NT2/D1 (cell line): Measurements from ENCODE around the gene NOTCH3.

Experiments
- YY1 ChIP-seq: IDR thresholded peaks from 2 replicates; pipeline ENCODE4 v1.6.1; 2011; ENCODE audit not compliant: insufficient read length, insufficient read depth
- ZNF274 ChIP-seq: IDR thresholded peaks from 2 replicates; pipeline ENCODE4 v1.6.1; 2011; ENCODE audit warnings: mild to moderate bottlenecking, low read depth, low read length

GRCh38 chr19:15213715-15214381 is 13.1 kb upstream of the NOTCH3 start:
- TF ChIP-seq ZNF274 = no peak
- no peak for TF ChIP-seq YY1
